Glutamatergic neuron (in vitro differentiated cells): ENCODE data around the gene FAM200C. TPM values are rescaled to one million over a fixed set of nuclear protein-coding genes. Genes with fewer than 3 reads are reported as not detected.

Experiments used
- DNase-seq: peaks from one replicate; pipeline ENCODE4 v3.0.0; 2022
- H3K27ac Mint-ChIP-seq: one replicate; pipeline ENCODE4 v1.8.0; 2020; ENCODE audit warnings: mild to moderate bottlenecking, mixed read lengths, inconsistent platforms; ENCODE audit not compliant: unreplicated experiment
- H3K27me3 Mint-ChIP-seq: one replicate; pipeline ENCODE4 v1.8.0; 2020; ENCODE audit warnings: mild to moderate bottlenecking, moderate library complexity, mixed read lengths, inconsistent platforms; ENCODE audit not compliant: unreplicated experiment
- H3K36me3 Mint-ChIP-seq: one replicate; pipeline ENCODE4 v1.8.0; 2020; ENCODE audit warnings: mild to moderate bottlenecking, mixed read lengths, inconsistent platforms; ENCODE audit not compliant: unreplicated experiment
- H3K4me1 Mint-ChIP-seq: one replicate; pipeline ENCODE4 v1.8.0; 2020; ENCODE audit warnings: mild to moderate bottlenecking, low read depth, mixed read lengths, inconsistent platforms; ENCODE audit not compliant: unreplicated experiment
- H3K4me3 Mint-ChIP-seq: one replicate; pipeline ENCODE4 v1.8.0; 2020; ENCODE audit warnings: mild to moderate bottlenecking, mixed read lengths, inconsistent platforms; ENCODE audit not compliant: unreplicated experiment
- H3K9me3 Mint-ChIP-seq: one replicate; pipeline ENCODE4 v1.8.0; 2020; ENCODE audit warnings: mild to moderate bottlenecking, moderate library complexity, mixed read lengths, inconsistent platforms; ENCODE audit not compliant: unreplicated experiment
- total RNA-seq: library from RNA; stranded (reverse); fragmentation: NEBNext Ultra II Directional; extraction: Animal tissue kit (Norgen Biotek cat#: 25700); gene quantifications from one replicate; pipeline ENCODE4 v1.2.1, GENCODE V29; 2021; ENCODE audit not compliant: unreplicated experiment
- TF ChIP-seq, protein P1 (sequence below): fragments of 200-600 bp; sonication (generic); IDR thresholded peaks from one replicate; pipeline ENCODE4 v1.5.0; 2021; ENCODE audit not compliant: partially characterized antibody, unreplicated experiment

FAM200C gene
- total RNA-seq, 1 donor from 2014 or later: 5.1 TPM

DNA sequence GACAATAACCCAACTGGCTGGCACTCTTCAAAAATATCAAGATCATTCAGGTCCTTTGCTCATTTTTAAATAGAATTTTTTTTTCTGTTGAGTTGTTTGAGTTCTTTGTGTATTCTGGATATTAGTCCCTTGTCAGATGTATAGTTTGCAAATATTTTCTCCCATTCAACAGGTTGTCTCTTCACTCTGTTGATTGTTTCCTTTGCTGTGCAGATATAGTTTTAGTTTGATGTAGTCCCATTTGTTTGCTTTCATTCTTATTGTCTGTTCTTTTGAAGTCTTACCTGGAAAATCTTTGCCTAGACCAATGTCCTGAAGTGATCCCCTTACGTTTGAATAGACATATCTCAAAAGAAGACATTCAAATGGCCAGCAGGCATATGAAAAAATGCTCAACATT lies 44.6 kb upstream of the FAM200C start:
- no peak overlapping the region for H3K4me3 Mint-ChIP-seq
- TF ChIP-seq, protein P1, sequence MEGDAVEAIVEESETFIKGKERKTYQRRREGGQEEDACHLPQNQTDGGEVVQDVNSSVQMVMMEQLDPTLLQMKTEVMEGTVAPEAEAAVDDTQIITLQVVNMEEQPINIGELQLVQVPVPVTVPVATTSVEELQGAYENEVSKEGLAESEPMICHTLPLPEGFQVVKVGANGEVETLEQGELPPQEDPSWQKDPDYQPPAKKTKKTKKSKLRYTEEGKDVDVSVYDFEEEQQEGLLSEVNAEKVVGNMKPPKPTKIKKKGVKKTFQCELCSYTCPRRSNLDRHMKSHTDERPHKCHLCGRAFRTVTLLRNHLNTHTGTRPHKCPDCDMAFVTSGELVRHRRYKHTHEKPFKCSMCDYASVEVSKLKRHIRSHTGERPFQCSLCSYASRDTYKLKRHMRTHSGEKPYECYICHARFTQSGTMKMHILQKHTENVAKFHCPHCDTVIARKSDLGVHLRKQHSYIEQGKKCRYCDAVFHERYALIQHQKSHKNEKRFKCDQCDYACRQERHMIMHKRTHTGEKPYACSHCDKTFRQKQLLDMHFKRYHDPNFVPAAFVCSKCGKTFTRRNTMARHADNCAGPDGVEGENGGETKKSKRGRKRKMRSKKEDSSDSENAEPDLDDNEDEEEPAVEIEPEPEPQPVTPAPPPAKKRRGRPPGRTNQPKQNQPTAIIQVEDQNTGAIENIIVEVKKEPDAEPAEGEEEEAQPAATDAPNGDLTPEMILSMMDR: no peak
- H3K4me1 Mint-ChIP-seq: no peaks in the 10 kb centered on the region
- H3K9me3 Mint-ChIP-seq: no peaks in the 10 kb centered on the region
- H3K27ac Mint-ChIP-seq: no peak overlapping the region
- H3K36me3 Mint-ChIP-seq: peaks cover under 1% of the 10 kb centered on the region
- H3K27me3 Mint-ChIP-seq: no peaks in the 10 kb centered on the region
- DNase-seq: no peak

DNA sequence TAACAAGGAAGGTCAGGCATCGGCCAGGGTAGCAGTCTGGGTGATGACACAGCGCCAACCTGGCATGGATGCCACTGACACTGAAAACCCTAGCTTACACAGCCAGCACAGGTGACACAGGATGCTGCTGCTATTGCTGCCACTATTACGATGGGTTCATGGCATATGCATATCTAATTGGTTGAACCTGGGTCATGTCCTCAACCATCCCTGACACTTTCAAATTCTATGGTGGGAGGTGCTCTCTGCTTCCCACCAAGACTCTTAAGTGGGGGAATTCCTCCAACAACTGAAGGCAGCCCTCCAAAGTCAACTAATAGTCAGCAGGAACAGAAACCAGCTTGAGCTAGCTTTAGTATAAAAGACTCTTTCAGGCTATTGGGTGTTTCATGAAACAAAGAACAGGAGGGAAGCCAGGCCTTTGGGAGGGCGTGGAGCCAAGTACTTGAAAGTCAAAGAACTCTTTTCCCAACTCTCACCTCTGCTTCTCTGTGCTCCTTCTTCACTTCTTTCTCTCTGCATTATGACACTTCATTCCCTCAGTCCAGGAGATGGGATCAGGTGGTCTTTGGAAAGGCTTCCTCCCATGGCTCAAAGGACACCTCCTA lies 43.1 kb upstream of the FAM200C start:
- H3K27ac Mint-ChIP-seq: no peak overlapping the region
- no peak for DNase-seq
- TF ChIP-seq, protein P1: no peak
- H3K36me3 Mint-ChIP-seq: no peaks in the 10 kb centered on the region
- no peak overlapping the region for H3K4me3 Mint-ChIP-seq
- no peaks in the 10 kb centered on the region for H3K9me3 Mint-ChIP-seq
- H3K27me3 Mint-ChIP-seq: peaks cover 1% of the 10 kb centered on the region
- peaks cover 3% of the 10 kb centered on the region for H3K4me1 Mint-ChIP-seq

DNA sequence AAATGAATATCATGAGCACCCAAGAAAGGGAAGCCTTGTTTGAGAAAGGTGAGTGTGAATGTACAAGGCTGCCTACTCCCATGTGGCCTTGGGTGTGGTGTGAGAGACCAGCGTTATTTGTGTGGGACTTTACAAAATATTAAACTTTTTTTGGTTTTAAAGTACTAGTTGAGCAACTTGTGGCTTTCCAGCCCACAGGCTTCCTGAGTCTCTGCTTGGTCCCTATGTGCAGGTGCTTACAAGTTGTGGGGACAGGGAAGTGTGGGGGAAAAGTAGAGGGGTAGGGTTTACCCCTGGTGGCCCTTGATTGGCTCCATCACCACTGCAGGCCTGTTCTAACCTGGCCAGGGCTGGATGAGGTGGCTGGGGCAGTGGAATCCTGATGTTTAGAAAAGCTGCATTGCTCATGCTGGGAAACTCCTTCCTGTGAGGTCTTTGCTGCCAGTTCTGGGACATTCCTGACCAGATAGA lies 41.5 kb upstream of the FAM200C start:
- Mint-ChIP-seq H3K27ac (no peak overlapping the region), H3K4me3 (no peak overlapping the region), H3K4me1 (peaks cover 3% of the 10 kb centered on the region), H3K36me3 (no peaks in the 10 kb centered on the region), H3K9me3 (no peaks in the 10 kb centered on the region), H3K27me3 (peaks cover 3% of the 10 kb centered on the region)
- TF ChIP-seq, protein P1: no peak
- no peak for DNase-seq

DNA sequence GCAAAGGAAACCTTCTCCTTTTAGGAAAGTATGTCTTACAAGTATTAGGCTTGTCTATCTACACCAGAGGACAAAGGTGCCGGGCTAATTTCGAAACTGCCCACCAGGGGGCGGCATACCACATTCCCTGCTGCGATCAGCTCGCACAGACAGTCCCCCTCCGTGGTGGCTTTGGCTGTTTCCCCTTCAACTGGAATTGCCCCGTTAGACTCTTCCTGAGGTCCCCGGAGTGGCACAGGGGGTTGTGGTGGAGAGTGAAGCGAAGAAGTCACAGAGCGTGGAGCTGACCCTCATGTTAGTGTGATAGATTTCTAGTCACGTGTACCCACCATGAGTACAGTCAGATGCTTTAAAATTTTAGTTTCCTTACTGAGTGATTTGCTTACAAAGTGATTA lies 39.3 kb upstream of the FAM200C start:
- DNase-seq: peak; percentile 93
- H3K4me1 Mint-ChIP-seq: peaks cover 5% of the 10 kb centered on the region
- H3K27ac Mint-ChIP-seq: no peak overlapping the region
- H3K36me3 Mint-ChIP-seq: no peaks in the 10 kb centered on the region
- TF ChIP-seq, protein P1: peak; percentile 95
- peak overlapping the region; percentile 74 for H3K4me3 Mint-ChIP-seq
- no peaks in the 10 kb centered on the region for H3K9me3 Mint-ChIP-seq
- H3K27me3 Mint-ChIP-seq: peaks cover 5% of the 10 kb centered on the region

DNA sequence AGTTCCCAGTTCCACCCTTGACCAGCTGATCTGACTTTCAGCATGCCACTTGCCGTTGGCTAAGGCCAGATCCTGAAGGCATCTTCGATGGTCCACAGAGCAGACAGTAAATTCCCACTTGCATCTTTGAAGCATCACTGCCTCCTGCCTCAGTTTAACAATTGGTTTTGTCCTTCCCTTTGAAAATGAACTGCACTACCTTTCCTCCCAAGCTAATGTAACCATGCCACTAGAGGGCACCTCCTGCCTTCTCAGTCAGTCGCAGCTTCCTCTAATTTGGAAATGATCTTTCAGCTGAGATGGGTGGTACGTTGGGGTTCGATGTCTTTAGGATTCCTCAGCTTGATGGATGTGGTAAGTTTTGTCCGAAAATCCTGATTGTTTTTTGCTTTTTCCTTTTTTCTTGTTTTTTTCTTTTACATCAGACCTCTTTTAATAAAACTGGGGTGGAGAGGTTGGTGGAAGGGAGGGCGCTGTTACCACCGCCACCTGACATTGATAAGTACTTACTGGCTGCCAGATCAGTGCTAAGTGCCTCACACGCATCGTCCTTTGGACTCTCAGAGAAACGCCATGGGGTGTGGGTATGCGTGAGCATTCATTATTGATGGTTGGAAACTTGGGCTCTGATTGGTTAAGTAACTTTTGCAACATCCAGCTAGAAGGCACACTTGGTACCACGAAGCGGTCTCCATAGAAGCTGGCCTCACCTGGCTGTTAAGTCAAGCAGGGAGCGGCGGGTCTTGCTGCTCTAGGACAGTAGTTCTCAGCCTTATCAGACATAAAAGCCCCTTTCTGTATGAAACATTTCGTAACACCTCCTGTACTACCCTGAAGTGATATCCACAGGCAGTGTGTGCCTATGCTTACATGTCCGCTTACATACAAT lies 38.7 kb upstream of the FAM200C start:
- H3K9me3 Mint-ChIP-seq: no peaks in the 10 kb centered on the region
- no peak overlapping the region for H3K27ac Mint-ChIP-seq
- TF ChIP-seq, protein P1: no peak
- DNase-seq: peak; percentile 30
- H3K27me3 Mint-ChIP-seq: peaks cover 5% of the 10 kb centered on the region
- peak overlapping the region; percentile 74 for H3K4me3 Mint-ChIP-seq
- no peaks in the 10 kb centered on the region for H3K36me3 Mint-ChIP-seq
- H3K4me1 Mint-ChIP-seq: peaks cover 7% of the 10 kb centered on the region
